HL-60 (cell line): ENCODE results near the gene CNMD.

Experiments used
- DNase-seq, 2 experiments: peaks; one replicate each; pipeline ENCODE4 v3.0.0-alpha.2; 2010 to 2020; ENCODE audit warnings: low read depth in 1 of 2, low spot score in 1 of 2
- H3K27ac ChIP-seq: fragments of 250-450 bp; sonication (Bioruptor Pico); replicated peaks from 2 replicates; pipeline ENCODE4 v1.5.1; 2020; ENCODE audit warnings: mild to moderate bottlenecking, moderate library complexity
- H3K27me3 ChIP-seq: fragments of 250-450 bp; sonication (Bioruptor Pico); 2 replicates; pipeline ENCODE4 v1.5.1; 2021; ENCODE audit warnings: mild to moderate bottlenecking, moderate library complexity; ENCODE audit not compliant: insufficient read depth, poor library complexity, severe bottlenecking
- H3K4me3 ChIP-seq: replicated peaks from 2 replicates; pipeline ENCODE4 v1.5.1; 2011; ENCODE audit warnings: mild to moderate bottlenecking, control low read depth, low read length; ENCODE audit not compliant: insufficient read depth
- GABPA ChIP-seq: IDR thresholded peaks from 2 replicates; pipeline ENCODE4 v1.6.1; 2012; ENCODE audit warnings: low read depth
- POLR2AphosphoS5 ChIP-seq: IDR thresholded peaks from 2 replicates; pipeline ENCODE4 v1.6.1; 2012; ENCODE audit warnings: low read depth
- REST ChIP-seq: IDR thresholded peaks from 2 replicates; pipeline ENCODE4 v1.6.1; 2012; ENCODE audit warnings: low read depth; ENCODE audit not compliant: insufficient replicate concordance
- SPI1 ChIP-seq: IDR thresholded peaks from 2 replicates; pipeline ENCODE4 v1.6.1; 2012; ENCODE audit warnings: low read depth, mild to moderate bottlenecking, borderline replicate concordance
- TF ChIP-seq, protein P1 (sequence below): IDR thresholded peaks from one replicate; pipeline ENCODE4 v1.5.1; 2011; ENCODE audit warnings: low read length, control low read depth, inconsistent platforms; ENCODE audit not compliant: insufficient read depth

The CNMD gene

DNA sequence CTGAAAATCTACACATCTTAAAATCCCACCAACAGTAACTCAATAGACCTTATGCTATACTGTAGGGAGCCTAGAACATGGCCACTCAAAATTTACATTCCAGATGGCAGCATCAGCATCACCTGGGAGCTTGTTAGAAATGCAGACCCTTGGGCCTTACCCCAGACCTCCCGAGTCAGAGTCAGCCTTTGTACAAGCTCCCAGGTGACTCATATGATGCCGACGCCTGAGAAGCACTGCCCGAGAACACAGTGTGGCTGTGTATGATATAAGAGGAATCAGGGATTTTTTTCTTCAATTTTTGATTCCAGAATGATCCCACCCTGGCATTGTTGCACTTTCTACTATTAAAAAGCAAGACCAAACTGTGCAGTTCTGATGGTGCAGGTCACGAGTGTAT is 35.9 kb upstream of the CNMD start:
- no peak for DNase-seq
- H3K27me3 ChIP-seq: no peaks in the 10 kb centered on the region
- TF ChIP-seq, protein P1, sequence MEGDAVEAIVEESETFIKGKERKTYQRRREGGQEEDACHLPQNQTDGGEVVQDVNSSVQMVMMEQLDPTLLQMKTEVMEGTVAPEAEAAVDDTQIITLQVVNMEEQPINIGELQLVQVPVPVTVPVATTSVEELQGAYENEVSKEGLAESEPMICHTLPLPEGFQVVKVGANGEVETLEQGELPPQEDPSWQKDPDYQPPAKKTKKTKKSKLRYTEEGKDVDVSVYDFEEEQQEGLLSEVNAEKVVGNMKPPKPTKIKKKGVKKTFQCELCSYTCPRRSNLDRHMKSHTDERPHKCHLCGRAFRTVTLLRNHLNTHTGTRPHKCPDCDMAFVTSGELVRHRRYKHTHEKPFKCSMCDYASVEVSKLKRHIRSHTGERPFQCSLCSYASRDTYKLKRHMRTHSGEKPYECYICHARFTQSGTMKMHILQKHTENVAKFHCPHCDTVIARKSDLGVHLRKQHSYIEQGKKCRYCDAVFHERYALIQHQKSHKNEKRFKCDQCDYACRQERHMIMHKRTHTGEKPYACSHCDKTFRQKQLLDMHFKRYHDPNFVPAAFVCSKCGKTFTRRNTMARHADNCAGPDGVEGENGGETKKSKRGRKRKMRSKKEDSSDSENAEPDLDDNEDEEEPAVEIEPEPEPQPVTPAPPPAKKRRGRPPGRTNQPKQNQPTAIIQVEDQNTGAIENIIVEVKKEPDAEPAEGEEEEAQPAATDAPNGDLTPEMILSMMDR: no peak
- TF ChIP-seq POLR2AphosphoS5: no peak
- no peak for TF ChIP-seq SPI1
- TF ChIP-seq REST: no peak
- TF ChIP-seq GABPA: no peak

DNA sequence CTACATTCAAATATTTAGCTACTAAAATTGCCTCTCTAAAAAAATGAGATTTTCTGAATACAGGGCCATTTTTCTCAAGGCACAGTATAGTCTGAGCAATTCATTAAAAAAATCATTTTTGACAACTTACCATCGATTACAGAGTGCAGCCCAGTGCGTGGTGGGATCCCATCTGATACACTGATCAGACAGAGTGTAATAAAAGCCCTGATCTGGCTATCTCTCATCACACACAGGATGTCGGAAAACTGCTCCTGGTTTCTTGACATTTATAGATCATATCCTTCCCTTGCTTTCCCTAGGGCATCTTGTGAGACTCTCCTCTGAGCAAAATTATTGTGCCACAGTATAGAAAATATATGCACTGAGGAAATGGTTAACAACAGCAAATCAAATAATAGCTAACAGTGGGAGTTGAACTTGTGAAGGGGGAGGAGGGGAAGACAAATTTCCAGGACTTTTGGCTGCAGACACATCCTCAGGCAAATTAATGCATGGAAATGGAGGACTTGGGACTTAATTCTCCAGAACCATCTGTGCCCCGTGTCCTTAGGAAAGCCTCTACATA is 28.4 kb upstream of the CNMD start:
- Histone ChIP-seq H3K4me3 (no peak overlapping the region), H3K27me3 (no peaks in the 10 kb centered on the region), H3K27ac (no peak overlapping the region)
- DNase-seq: no peak
- TF ChIP-seq, protein P1: no peak
- TF ChIP-seq GABPA (no peak), POLR2AphosphoS5 (no peak), REST (no peak), SPI1 (no peak)

More for the DNA sequence above, 35.9 kb upstream of the CNMD start:
- Histone ChIP-seq H3K4me3 (no peak overlapping the region), H3K27ac (no peak overlapping the region)

DNA sequence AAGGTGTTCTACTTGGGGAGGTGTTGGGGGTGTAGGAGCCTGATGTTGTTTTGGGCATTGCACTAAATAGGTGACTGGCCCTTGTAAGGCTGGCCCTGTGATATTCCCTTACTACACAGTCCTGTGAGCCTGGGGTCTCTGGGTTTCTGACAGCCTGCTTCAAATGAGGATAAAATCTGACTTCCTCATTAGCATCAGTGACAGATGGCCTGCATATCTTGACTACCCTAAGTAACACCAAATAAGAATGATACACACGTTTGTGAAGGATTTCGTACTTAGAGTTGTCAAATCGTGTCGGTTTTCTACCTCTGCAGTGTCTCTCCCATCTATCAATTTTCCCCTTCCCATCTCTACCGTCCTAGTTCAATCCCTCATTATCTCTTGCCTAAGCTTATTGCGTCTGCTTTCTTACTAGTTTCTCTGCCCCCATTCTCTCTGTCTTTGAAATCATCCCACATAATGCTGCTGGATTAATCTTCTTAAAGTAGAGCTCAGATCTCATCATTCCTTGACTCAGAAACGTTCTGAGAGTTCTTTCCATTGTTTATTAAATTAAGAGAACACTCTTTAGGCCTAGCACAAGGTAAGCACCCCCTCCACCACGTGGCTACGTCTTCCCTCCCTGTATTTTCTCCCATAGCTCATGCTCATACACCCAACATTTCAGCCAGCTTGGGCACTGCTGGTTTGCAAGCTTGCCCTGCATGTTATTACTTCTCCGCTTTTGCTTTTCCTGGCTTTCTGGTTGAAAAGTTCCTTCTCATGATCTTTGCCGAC is 26.2 kb upstream of the CNMD start:
- no peak for TF ChIP-seq REST
- TF ChIP-seq POLR2AphosphoS5: no peak
- Histone ChIP-seq H3K27me3 (no peaks in the 10 kb centered on the region), H3K4me3 (no peak overlapping the region), H3K27ac (no peak overlapping the region)
- no peak for DNase-seq
